ENCODE results near the gene EPHB2.

DNA sequence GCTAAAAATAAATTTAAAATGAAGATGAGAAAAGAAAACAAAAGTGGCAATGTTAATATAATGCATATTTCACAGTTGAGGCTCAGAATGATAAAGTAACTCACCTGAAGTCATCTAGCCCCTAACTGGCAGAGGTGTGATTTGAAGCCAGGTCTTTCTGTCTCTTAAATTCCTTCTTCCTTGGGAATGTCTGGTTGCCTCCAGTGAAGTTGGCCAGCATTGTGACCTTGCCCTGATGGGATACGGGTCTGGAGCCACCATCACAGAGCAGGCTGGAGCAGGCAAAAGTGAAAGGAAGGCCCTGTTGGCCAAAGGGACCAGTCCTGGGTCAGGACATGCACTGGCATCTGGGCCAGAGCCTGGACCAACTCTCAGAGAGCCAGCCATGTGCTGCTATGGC lies 111.7 kb downstream of the EPHB2 start:
- TF ChIP-seq CTCF (conservative IDR thresholded peaks at IDR 0.05; ENCODE audit: low read depth, low read length) = no peak
- TF ChIP-seq, protein P1, sequence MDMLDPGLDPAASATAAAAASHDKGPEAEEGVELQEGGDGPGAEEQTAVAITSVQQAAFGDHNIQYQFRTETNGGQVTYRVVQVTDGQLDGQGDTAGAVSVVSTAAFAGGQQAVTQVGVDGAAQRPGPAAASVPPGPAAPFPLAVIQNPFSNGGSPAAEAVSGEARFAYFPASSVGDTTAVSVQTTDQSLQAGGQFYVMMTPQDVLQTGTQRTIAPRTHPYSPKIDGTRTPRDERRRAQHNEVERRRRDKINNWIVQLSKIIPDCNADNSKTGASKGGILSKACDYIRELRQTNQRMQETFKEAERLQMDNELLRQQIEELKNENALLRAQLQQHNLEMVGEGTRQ (IDR thresholded peaks at IDR 0.05; ENCODE audit: low read depth, low read length) = no peak
- TF ChIP-seq BHLHE40 (IDR thresholded peaks at IDR 0.05; ENCODE audit: low read depth, low read length) = no peak
- TF ChIP-seq POLR2A (IDR thresholded peaks at IDR 0.05; ENCODE audit: low read depth, low read length) = no peak
- TF ChIP-seq RAD21 (IDR thresholded peaks at IDR 0.05; ENCODE audit: low read length) = no peak
- TF ChIP-seq MAZ (IDR thresholded peaks at IDR 0.05; ENCODE audit: borderline replicate concordance, low read depth, low read length) = no peak
- no peak for TF ChIP-seq RFX5 (IDR thresholded peaks at IDR 0.05; ENCODE audit: low read depth, low read length)
- no peak for TF ChIP-seq CEBPB (IDR thresholded peaks at IDR 0.05; ENCODE audit: low read depth, low read length)
- no peak for TF ChIP-seq FOS (IDR thresholded peaks at IDR 0.05; ENCODE audit: low read depth, low read length)
- TF ChIP-seq CHD1 (IDR thresholded peaks at IDR 0.05; ENCODE audit: low read depth, low read length) = no peak
- TF ChIP-seq MXI1 (IDR thresholded peaks at IDR 0.05; ENCODE audit: borderline replicate concordance, low read depth, low read length) = no peak
- TF ChIP-seq RCOR1 (IDR thresholded peaks at IDR 0.05; ENCODE audit: insufficient replicate concordance, low read length) = no peak
- TF ChIP-seq, protein P2, sequence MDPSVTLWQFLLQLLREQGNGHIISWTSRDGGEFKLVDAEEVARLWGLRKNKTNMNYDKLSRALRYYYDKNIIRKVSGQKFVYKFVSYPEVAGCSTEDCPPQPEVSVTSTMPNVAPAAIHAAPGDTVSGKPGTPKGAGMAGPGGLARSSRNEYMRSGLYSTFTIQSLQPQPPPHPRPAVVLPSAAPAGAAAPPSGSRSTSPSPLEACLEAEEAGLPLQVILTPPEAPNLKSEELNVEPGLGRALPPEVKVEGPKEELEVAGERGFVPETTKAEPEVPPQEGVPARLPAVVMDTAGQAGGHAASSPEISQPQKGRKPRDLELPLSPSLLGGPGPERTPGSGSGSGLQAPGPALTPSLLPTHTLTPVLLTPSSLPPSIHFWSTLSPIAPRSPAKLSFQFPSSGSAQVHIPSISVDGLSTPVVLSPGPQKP (IDR thresholded peaks at IDR 0.05; ENCODE audit: borderline replicate concordance, low read depth, low read length) = no peak
- TF ChIP-seq NFE2L2 (IDR thresholded peaks at IDR 0.05; ENCODE audit: low read depth, low read length) = no peak

All from IMR-90 (cell line).